Skin epidermis (tissue), 12 donors: Measurements from ENCODE around the gene UBE2E2.

Experiments
- H3K27ac ChIP-seq, 21 experiments: fragments of 200-600 bp; sonication (generic) in 11 of 21; one replicate each; pipeline ENCODE4 v1.5.0; 2020; ENCODE audit warnings: mild to moderate bottlenecking in 3 of 21, inconsistent platforms in 2 of 21, moderate library complexity in 2 of 21
- H3K4me3 ChIP-seq, 7 experiments: fragments of 200-600 bp; sonication (generic) in 2 of 7; one replicate each; pipeline ENCODE4 v1.5.0; 2020; ENCODE audit warnings: inconsistent platforms in 2 of 7, mild to moderate bottlenecking in 2 of 7, moderate library complexity in 1 of 7

The UBE2E2 gene

DNA sequence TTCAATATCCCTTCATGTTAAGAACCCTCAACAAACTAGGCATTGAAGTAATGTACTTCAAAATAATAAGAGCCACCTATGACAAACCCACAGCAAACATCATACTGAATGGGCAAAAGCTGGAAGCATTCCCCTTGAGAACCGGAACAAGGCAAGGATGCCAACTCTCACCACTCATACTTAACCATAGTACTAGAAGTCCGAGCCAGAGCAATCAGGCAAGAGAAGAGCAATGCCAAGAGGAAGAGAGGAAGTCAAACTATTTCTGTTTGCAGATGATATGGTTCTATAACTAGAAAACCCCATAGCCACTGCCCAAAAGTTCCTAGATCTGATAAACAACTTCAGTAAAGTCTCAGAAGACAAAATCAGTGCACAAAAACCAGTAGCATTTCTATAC lies 161.9 kb downstream of the UBE2E2 start:
- Histone ChIP-seq H3K4me3 (no peak overlapping the region), H3K27ac (no peak overlapping the region)

GRCh38 chr3:23368731-23369130 lies 165.6 kb downstream of the UBE2E2 start:
- Histone ChIP-seq H3K27ac (no peak overlapping the region), H3K4me3 (no peak overlapping the region)

GRCh38 chr3:23372285-23372684 lies 169.2 kb downstream of the UBE2E2 start:
- H3K4me3 ChIP-seq: no peak overlapping the region
- no peak overlapping the region for H3K27ac ChIP-seq

DNA sequence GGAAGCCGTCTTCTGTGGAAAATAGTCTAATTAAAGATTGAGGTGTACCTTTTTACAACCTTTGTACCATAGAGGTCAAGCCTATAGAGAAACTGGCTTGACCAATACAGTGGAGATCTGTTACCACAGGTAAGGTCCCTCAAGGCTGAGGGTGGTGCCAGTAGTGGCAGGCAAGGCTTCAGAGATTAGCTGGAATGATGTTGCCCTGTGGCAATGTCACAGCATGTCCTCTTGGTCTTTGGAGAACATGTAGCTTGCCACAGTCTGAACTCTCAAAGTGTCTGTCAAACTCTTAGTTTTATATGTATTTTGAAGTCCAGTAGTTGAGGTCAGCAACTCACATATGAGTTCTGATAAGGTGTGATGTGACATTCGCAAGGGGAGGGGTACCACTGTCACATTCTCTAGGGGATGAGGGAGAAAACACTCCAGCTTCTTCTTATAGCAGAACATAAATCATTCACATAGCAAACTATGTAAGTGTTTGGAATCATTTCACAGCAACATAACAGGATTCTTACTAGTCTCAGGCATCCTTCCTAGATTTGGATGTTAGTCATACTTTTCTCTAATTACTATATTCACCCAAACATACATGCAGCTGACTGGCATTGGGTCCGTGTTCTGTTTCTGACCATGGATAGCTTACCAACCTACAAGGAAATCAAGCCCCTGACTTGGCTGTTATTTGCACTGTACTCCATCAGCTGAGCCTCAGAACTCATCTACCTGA lies 173.6 kb downstream of the UBE2E2 start:
- H3K4me3 ChIP-seq: no peak overlapping the region
- no peak overlapping the region for H3K27ac ChIP-seq

DNA sequence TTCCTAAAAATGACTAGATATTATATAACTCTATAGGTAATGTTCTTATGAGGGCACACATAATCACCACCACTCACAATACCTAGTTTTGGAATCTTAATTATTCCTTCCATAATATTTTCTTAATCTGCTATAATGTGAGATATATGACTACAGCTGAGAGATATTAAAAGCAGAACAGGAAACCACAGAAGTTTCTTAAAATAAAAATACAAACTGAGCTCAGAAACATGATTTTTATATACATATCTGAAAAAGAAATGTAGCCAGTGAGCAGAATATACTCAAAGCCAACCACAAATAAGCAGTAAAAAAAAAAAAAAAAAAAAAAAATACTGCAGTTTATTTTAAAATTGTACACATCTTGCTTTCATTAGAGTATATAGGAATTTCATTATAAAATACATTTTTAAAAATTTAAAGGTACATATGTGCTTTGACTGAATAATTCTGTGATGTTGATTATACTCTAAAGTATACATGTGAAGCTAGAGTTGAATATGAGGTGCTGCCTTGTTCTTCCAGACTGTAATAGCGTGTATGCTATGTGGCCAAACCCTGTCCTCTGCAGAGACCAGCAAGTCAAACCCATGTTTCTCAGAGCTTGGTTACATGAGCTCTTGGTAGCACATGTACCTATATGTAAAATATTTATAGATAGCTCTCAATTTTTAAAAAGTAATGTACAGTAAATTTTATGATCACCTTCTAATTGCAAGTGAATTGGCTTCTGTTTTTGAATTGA lies 175.0 kb downstream of the UBE2E2 start:
- no peak overlapping the region for H3K4me3 ChIP-seq
- no peak overlapping the region for H3K27ac ChIP-seq

DNA sequence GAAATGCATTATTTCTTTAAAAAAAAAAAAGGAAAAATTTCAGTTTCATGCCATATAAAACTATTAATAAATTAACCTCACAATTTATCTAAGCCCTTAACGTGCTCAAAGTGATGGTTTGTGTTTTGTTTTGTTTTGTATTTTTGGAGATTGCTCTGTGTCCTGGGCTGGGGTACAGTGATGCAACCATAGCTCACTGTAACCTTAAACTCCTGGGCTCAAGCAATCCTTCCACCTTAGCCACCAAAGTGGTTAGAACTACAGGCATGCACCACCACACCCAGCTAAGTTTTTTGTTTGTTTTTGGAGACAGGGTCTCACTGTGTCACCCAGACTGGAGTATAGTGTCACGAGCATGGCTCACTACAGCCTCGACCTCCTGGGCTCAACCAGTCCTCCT lies 180.7 kb downstream of the UBE2E2 start:
- H3K4me3 ChIP-seq: no peak overlapping the region
- no peak overlapping the region for H3K27ac ChIP-seq

GRCh38 chr3:23385327-23385726 lies 182.2 kb downstream of the UBE2E2 start:
- no peak overlapping the region for H3K4me3 ChIP-seq
- H3K27ac ChIP-seq: no peak overlapping the region

- H3K4me3 ChIP-seq: no peak overlapping the region
- no peak overlapping the region for H3K27ac ChIP-seq
Measured at GRCh38 chr3:23387286-23387918, 184.3 kb downstream of the UBE2E2 start.

DNA sequence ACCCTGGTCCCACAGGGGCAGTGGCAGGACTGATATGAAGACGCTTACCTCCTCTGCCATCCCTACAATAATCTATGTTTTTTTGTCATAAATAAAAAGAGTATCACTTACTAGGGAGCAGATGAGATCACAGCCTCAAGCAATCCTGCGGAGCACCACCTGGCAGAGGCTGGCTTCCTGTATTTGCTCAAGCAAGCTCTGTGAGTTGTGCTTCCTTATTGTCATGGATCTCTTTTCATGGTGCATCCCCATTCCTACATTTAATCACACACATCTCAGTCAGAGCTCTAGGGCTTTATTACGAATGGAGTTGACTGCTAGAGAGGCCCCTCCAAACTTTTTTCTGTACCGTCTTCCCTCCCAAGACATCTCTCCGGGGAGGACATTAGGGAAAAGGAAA lies 186.0 kb downstream of the UBE2E2 start:
- H3K4me3 ChIP-seq: no peak overlapping the region
- no peak overlapping the region for H3K27ac ChIP-seq

GRCh38 chr3:23389686-23390085 lies 186.6 kb downstream of the UBE2E2 start:
- no peak overlapping the region for H3K27ac ChIP-seq

GRCh38 chr3:23390446-23390845 lies 187.3 kb downstream of the UBE2E2 start:
- Histone ChIP-seq H3K27ac (no peak overlapping the region), H3K4me3 (no peak overlapping the region)

More at GRCh38 chr3:23389686-23390085, 186.6 kb downstream of the UBE2E2 start:
- no peak overlapping the region for H3K4me3 ChIP-seq

DNA sequence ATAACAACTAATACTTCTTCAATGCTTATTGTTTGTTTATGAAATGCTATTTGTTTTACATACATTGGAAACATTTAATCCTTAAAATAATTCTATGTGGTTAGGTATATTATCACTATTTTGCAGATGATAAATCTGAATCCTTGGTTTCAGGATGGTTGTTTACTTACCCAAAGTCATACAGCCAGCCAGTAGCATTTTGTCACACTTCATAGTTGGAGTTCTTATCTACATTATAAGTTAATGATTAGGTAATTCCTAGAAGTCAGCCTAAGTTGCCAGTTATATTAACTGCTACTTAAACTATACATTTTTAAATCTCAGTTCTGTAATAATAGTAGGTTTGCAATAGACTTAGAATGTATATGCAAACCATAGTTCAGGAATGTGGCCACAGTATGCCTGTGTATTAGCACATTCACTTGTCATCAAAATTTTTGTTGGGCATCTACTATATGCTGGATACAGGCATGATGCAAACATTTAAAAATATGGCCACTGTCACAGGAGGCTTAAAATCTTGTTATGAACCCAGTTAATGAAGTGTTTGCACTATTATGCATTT lies 187.9 kb downstream of the UBE2E2 start:
- Histone ChIP-seq H3K27ac (no peak overlapping the region), H3K4me3 (no peak overlapping the region)

- Histone ChIP-seq H3K4me3 (no peak overlapping the region), H3K27ac (no peak overlapping the region)
Measured at GRCh38 chr3:23395115-23395514, 192.0 kb downstream of the UBE2E2 start.

DNA sequence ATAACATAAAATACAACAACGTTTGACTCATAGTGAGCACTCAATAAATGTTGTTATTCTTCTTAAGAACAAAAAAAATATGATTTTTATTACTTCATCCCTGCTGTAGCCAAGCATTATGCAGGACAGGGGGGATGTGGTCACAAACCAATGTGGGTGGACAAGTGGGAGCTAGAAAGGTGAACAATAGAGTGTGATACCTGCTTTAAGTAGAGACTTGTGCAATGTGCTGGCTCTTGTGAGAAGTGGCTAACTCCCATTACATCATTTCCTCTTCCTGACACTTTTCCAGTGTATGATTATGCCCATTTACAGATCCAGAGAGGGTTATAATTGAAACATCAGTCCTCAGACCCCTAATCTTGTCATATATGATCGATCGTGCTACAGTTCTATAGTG lies 193.6 kb downstream of the UBE2E2 start:
- no peak overlapping the region for H3K4me3 ChIP-seq
- H3K27ac ChIP-seq: no peak overlapping the region

- H3K27ac ChIP-seq: no peak overlapping the region
- H3K4me3 ChIP-seq: no peak overlapping the region
Measured at GRCh38 chr3:23399221-23399620, 196.1 kb downstream of the UBE2E2 start.

- Histone ChIP-seq H3K27ac (no peak overlapping the region), H3K4me3 (no peak overlapping the region)
Measured at GRCh38 chr3:23402728-23403492, 199.8 kb downstream of the UBE2E2 start.

- Histone ChIP-seq H3K27ac (no peak overlapping the region), H3K4me3 (no peak overlapping the region)
Measured at GRCh38 chr3:23404246-23404645, 201.1 kb downstream of the UBE2E2 start.

DNA sequence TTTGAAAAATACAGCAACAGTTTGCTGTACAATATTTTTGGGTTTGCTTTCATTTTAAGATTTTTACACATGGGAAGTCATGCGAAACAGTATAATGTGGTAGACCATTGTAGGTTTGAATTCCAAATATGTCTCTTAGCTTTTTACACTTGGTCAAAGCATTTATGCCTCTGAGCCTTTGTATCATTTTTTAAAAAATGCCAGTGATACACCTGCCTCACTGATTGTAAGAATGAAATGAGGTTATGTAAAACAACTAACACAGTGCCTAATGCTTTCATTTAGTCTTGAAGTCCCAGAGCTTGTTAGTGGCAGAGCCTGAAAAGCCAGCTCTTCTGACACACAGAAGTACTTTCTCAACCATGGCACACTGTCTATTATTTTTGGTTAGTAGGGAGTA lies 202.0 kb downstream of the UBE2E2 start:
- no peak overlapping the region for H3K4me3 ChIP-seq
- no peak overlapping the region for H3K27ac ChIP-seq

GRCh38 chr3:23406601-23407000 lies 203.5 kb downstream of the UBE2E2 start:
- no peak overlapping the region for H3K27ac ChIP-seq

GRCh38 chr3:23418026-23418425 lies 214.9 kb downstream of the UBE2E2 start:
- no peak overlapping the region for H3K4me3 ChIP-seq
- no peak overlapping the region for H3K27ac ChIP-seq

More at GRCh38 chr3:23406601-23407000, 203.5 kb downstream of the UBE2E2 start:
- no peak overlapping the region for H3K4me3 ChIP-seq
